PC-9 (cell line): ENCODE results near the gene FAM98C. TPM values are rescaled to one million over a fixed set of nuclear protein-coding genes. Genes with fewer than 3 reads are reported as not detected.
A peak's percentile ranks its signal among the peaks of the same experiment; 100 is the strongest.

ENCODE experiments used
- BruUV-seq: library from RNA; stranded (reverse); fragments of 400-500 nt; replicated peaks from 2 replicates; lab custom pipeline; 2021; lab: Mats Ljungman, UMichigan
- CTCF ChIA-PET: fragments of 300-600 bp; sonication (Branson Sonifier 250); formaldehyde crosslinking; loops from one replicate; lab custom pipeline; 2022; ENCODE audit warnings: antibody characterized with exemption; lab: Charles Lee
- POLR2A ChIA-PET: fragments of 300-600 bp; sonication (Branson Sonifier 250); formaldehyde crosslinking; loops from one replicate; lab custom pipeline; 2022; ENCODE audit warnings: antibody characterized with exemption; ENCODE audit not compliant: unreplicated experiment; lab: Charles Lee
- DNase-seq, 2 experiments: peaks; one replicate each; pipeline versions ENCODE4 v3.0.0 to v3.0.0-alpha.2; 2015 to 2022; ENCODE audit warnings: mixed read lengths in 1 of 2
- H2AFZ ChIP-seq: fragments of 200-600 bp; sonication (generic); 2 replicates; pipeline ENCODE4 v1.8.1; 2017; ENCODE audit warnings: antibody characterized with exemption
- H3F3A ChIP-seq: fragments of 200-600 bp; sonication (generic); 2 replicates; pipeline ENCODE4 v1.8.1; 2017; ENCODE audit warnings: antibody characterized with exemption, mild to moderate bottlenecking, low read depth; ENCODE audit not compliant: insufficient read depth
- H3K27ac ChIP-seq: fragments of 200-600 bp; sonication (generic); 2 replicates; pipeline ENCODE4 v1.6.1; 2016; ENCODE audit warnings: mixed run types
- H3K27me3 ChIP-seq: fragments of 200-600 bp; sonication (generic); 2 replicates; pipeline ENCODE4 v1.6.1; 2016; ENCODE audit warnings: low read depth, mixed run types; ENCODE audit not compliant: insufficient read depth
- H3K36me3 ChIP-seq: fragments of 200-600 bp; sonication (generic); 2 replicates; pipeline ENCODE4 v1.6.1; 2016; ENCODE audit warnings: low read depth, mixed run types
- H3K4me1 ChIP-seq: fragments of 200-600 bp; sonication (generic); replicated peaks from 2 replicates; pipeline ENCODE4 v1.6.1; 2016; ENCODE audit warnings: mixed run types; ENCODE audit not compliant: insufficient read depth
- H3K4me2 ChIP-seq: fragments of 200-600 bp; sonication (generic); 2 replicates; pipeline ENCODE4 v1.6.1; 2017; ENCODE audit warnings: mixed run types
- H3K4me3 ChIP-seq: fragments of 200-600 bp; sonication (generic); 2 replicates; pipeline ENCODE4 v1.6.1; 2016; ENCODE audit warnings: mixed run types
- H3K79me2 ChIP-seq: fragments of 200-600 bp; sonication (generic); 2 replicates; pipeline ENCODE4 v1.6.1; 2017; ENCODE audit warnings: low read depth, mixed run types
- H3K9me2 ChIP-seq: fragments of 200-600 bp; sonication (generic); 2 replicates; pipeline ENCODE4 v1.8.1; 2017; ENCODE audit warnings: mild to moderate bottlenecking; ENCODE audit not compliant: insufficient read depth
- H3K9me3 ChIP-seq: fragments of 200-600 bp; sonication (generic); 2 replicates; pipeline ENCODE4 v1.8.1; 2016; ENCODE audit warnings: low read depth; ENCODE audit not compliant: insufficient read depth
- H4K20me1 ChIP-seq: fragments of 200-600 bp; sonication (generic); 2 replicates; pipeline ENCODE4 v1.8.1; 2017; ENCODE audit not compliant: insufficient read depth
- CTCF ChIP-seq: fragments of 200-600 bp; sonication (generic); conservative IDR thresholded peaks from 2 replicates; pipeline ENCODE4 v1.6.1; 2017; ENCODE audit warnings: mixed run types, antibody characterized with exemption, mild to moderate bottlenecking, moderate library complexity
- EZH2 ChIP-seq: fragments of 200-600 bp; sonication (generic); IDR thresholded peaks from 2 replicates; pipeline ENCODE4 v1.8.0; 2017; ENCODE audit warnings: antibody characterized with exemption, low read depth
- intact Hi-C: fragments of 100-400 bp; cut with micrococcal nuclease; formaldehyde crosslinking; loops from one replicate; pipeline ENCODE4 v1.10.0; 2022; ENCODE audit not compliant: unreplicated experiment
- total RNA-seq: library from RNA; stranded (reverse); gene quantifications from 2 replicates; pipeline ENCODE4 v1.2.3, GENCODE V29; 2021

Gene FAM98C
- total RNA-seq, 1 experiment from 2014 or later: 15.8 TPM

DNA sequence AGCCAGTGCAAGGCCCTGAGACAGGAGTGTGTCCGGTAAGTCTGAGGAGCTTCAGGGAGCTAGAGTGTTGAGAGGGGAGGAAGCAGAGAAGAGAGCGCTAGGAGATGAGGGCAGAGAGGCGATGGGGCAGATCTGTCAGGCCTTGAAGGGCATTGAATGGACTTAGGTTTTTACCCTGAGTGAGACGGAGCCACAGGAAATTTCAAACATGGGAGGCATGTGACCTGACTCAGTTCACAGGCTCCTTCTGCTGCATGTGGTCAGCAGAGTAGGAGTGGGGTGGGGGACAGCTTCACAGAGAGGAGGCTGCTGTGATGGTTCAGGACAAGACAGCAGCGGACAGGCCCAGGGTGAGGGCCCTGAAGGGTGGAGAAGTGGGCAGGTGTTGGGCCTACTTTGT lies 2.5 kb upstream of the FAM98C start:
- Histone ChIP-seq H3F3A (no peaks in the 10 kb centered on the region), H3K9me3 (no peaks in the 10 kb centered on the region), H3K79me2 (0 out of 2 replicates have a peak, but pooled peaks cover 4% of the 10 kb centered on the region), H3K4me1 (peaks cover 8% of the 10 kb centered on the region; the same call in 1 of the 2 replicates), H3K9me2 (no peaks in the 10 kb centered on the region), H3K36me3 (no peaks in the 10 kb centered on the region), H3K4me3 (no peak overlapping the region), H3K27ac (no peak overlapping the region), H3K4me2 (no peak overlapping the region), H3K27me3 (no peaks in the 10 kb centered on the region), H4K20me1 (no peaks in the 10 kb centered on the region), H2AFZ (no peak overlapping the region)
- no peak for TF ChIP-seq CTCF
- ChIA-PET CTCF (no interaction called here), POLR2A (no interaction called here)
- no peak for DNase-seq
- intact Hi-C loops: loop anchor here (5.0 to 10.0 kb wide), 2 partner anchors 168 to 434 kb away; partner anchors contain the start of gene ECH1
- no TSS peak for BruUV-seq

DNA sequence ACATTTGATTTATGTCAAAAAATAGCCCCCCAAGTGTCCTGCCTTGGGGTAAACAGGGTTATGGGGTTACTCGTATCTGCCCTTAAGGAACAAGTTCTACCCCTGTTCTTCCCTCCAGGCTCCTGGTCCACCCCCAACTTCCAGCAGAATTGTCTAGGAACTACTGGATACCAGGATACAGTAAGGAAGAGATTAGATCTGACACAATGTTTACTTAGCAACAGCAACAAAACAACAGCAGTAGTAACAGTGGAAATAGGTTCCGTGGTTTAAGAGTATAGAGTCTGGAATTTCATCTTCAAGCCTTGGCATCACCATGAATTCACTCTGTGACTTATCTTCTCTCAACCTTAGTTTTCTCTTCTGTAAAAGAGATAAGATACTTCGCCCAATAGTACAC lies 1.7 kb upstream of the FAM98C start:
- CTCF ChIA-PET: no interaction called here
- Histone ChIP-seq H3K27me3 (no peaks in the 10 kb centered on the region), H3K79me2 (0 out of 2 replicates have a peak, but pooled peaks cover 4% of the 10 kb centered on the region), H3F3A (no peaks in the 10 kb centered on the region), H2AFZ (no peak overlapping the region), H4K20me1 (no peaks in the 10 kb centered on the region), H3K4me1 (peaks cover 8% of the 10 kb centered on the region; the same call in 1 of the 2 replicates), H3K27ac (no peak overlapping the region), H3K9me2 (no peaks in the 10 kb centered on the region), H3K4me3 (no peak overlapping the region), H3K9me3 (no peaks in the 10 kb centered on the region), H3K36me3 (no peaks in the 10 kb centered on the region), H3K4me2 (no peak overlapping the region)
- BruUV-seq: no TSS peak
- TF ChIP-seq CTCF (no peak), EZH2 (no peak)
- DNase-seq: peak in 1 of 2 experiments; percentile 65
- POLR2A ChIA-PET: no interaction called here
- intact Hi-C loops: loop anchor here (5.0 to 10.0 kb wide), 2 partner anchors 169 to 434 kb away; partner anchors contain the start of gene ECH1

DNA sequence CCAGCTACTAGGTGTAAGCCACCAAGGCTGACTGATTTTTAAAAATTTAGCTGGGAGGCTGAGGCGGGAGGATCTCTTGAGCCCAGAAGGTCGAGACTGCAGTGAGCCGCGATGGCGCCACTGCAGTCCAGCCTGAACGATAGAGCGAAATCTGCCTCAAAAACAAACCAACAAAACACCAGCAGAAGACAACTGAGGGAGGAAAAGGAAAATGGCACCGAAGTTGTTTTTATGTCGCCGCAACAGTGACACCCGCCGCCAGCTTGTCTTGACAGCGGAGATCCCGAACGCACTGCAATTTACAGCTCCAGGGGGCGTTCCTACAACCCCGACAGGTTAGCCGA lies 298 bp upstream of the FAM98C start:
- no peaks in the 10 kb centered on the region for H4K20me1 ChIP-seq
- 0 out of 2 replicates have a peak, but pooled peaks cover 4% of the 10 kb centered on the region for H3K79me2 ChIP-seq
- peak overlapping the region; percentile 83 for H2AFZ ChIP-seq
- H3K4me3 ChIP-seq: peak overlapping the region; percentile 46; the same call in 1 of the 2 replicates
- ChIA-PET POLR2A (interaction anchor here (0.6 to 1.2 kb wide), 11 partner anchors 9 to 1033 kb away, joined by 3 to 11 read pairs (median 6); partner anchors contain the start of genes GGN, MED29, PSMD8 and RPS16), CTCF (interaction anchor here (0.6 to 2.5 kb wide), 21 partner anchors 14 to 987 kb away, joined by 3 to 29 read pairs (median 5); partner anchors contain the start of genes GGN, MRPS12, SARS2 and SPRED3)
- no peak overlapping the region for H3K27ac ChIP-seq
- no peaks in the 10 kb centered on the region for H3K9me2 ChIP-seq
- H3K36me3 ChIP-seq: no peaks in the 10 kb centered on the region
- H3F3A ChIP-seq: no peaks in the 10 kb centered on the region
- DNase-seq: no peak
- no TSS peak for BruUV-seq
- H3K27me3 ChIP-seq: no peaks in the 10 kb centered on the region
- TF ChIP-seq CTCF: no peak
- TF ChIP-seq EZH2: no peak
- H3K4me2 ChIP-seq: peak overlapping the region; percentile 77
- H3K9me3 ChIP-seq: no peaks in the 10 kb centered on the region
- H3K4me1 ChIP-seq: peaks cover 8% of the 10 kb centered on the region; the same call in 1 of the 2 replicates
- intact Hi-C loops: loop anchor here (5.0 to 10.0 kb wide), 2 partner anchors 170 to 432 kb away; partner anchors contain the start of gene ECH1
